Measurements from ENCODE around the gene CABLES2. TPM values are rescaled to one million over a fixed set of nuclear protein-coding genes. Genes with fewer than 3 reads are reported as not detected.

Gene CABLES2
- total RNA-seq, 1 donor from 2014 or later = 0.43 TPM

- peaks cover 57 to 77% of the 10 kb centered on the region in 2 donors for H3K4me1 ChIP-seq
- intact Hi-C loops (cut with DNase I) = no loop called here
- peak in 1 of 2 donors; percentile 64 for DNase-seq (ENCODE audit: low spot score in 2 of 2)
Observed at GRCh38 chr20:62361799-62362589, 45.1 kb downstream of the CABLES2 start.

DNA sequence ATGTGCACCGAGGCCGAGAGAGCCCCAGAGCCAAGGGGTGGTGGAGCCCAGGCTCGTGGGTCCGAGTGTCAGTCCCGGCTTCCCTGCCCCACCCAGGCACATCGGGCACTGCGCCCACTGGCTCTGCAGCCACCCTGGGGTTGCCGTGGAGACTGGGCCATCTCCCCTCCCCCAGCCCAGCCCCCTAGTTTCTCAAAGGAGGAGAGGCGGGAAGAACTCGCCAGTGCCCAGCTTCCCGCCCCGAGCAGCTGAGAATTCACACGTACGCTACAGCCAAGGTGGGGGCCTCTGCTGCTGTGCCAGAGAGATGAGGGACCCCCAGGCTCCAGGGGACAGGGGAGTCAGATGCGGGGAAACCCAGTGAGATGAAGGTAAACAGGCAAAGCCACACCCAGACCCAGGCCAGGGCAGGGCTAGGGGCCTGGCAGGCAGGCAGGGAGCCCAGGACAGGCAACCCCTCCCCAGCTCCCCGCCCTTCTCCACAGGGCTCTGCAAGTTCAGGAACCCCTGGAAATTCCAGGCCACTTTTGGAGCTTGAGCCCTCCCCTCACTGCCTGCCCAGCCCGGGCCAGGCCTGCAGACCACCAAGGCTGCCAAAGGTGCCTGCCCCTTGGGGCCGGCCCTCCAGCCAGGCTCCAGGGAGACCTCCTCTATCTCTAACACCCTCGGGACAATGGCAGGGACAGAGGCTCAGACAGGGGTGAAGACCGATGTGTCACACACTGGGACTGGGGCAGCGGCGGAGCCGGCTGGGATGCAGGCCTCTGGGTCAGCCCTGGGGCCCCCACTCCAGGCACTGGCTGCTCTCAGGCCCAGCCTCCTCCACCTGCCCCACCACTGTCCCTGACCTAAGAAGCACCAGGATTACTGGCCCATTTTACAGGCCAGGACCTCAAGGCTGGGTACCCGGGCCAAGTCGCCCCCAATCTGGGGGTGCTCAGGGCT, 46.0 kb downstream of the CABLES2 start:
- intact Hi-C loops (cut with DNase I) = no loop called here
- DNase-seq (ENCODE audit: low spot score in 2 of 2) = peak in 1 of 2 donors; percentile 63
- no peak overlapping the region for H3K4me3 ChIP-seq
- TF ChIP-seq, protein P1, sequence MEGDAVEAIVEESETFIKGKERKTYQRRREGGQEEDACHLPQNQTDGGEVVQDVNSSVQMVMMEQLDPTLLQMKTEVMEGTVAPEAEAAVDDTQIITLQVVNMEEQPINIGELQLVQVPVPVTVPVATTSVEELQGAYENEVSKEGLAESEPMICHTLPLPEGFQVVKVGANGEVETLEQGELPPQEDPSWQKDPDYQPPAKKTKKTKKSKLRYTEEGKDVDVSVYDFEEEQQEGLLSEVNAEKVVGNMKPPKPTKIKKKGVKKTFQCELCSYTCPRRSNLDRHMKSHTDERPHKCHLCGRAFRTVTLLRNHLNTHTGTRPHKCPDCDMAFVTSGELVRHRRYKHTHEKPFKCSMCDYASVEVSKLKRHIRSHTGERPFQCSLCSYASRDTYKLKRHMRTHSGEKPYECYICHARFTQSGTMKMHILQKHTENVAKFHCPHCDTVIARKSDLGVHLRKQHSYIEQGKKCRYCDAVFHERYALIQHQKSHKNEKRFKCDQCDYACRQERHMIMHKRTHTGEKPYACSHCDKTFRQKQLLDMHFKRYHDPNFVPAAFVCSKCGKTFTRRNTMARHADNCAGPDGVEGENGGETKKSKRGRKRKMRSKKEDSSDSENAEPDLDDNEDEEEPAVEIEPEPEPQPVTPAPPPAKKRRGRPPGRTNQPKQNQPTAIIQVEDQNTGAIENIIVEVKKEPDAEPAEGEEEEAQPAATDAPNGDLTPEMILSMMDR (IDR thresholded peaks at IDR 0.05) = no peak
- peaks cover 60 to 83% of the 10 kb centered on the region in 2 donors for H3K4me1 ChIP-seq
- no peaks in the 10 kb centered on the region for H3K27me3 ChIP-seq
- no peaks in the 10 kb centered on the region for H3K9me3 ChIP-seq
- H3K36me3 ChIP-seq = peaks cover 0 to 11% of the 10 kb centered on the region in 2 donors
- peak overlapping the region; percentile 91 to 98 for H3K27ac ChIP-seq

More at GRCh38 chr20:62361799-62362589, 45.1 kb downstream of the CABLES2 start:
- Histone ChIP-seq H3K27me3 (no peaks in the 10 kb centered on the region), H3K36me3 (peaks cover 0 to 11% of the 10 kb centered on the region in 2 donors), H3K4me3 (no peak overlapping the region), H3K27ac (peak overlapping the region; percentile 91 to 98), H3K9me3 (no peaks in the 10 kb centered on the region)
- TF ChIP-seq, protein P1 (IDR thresholded peaks at IDR 0.05) = no peak

DNA sequence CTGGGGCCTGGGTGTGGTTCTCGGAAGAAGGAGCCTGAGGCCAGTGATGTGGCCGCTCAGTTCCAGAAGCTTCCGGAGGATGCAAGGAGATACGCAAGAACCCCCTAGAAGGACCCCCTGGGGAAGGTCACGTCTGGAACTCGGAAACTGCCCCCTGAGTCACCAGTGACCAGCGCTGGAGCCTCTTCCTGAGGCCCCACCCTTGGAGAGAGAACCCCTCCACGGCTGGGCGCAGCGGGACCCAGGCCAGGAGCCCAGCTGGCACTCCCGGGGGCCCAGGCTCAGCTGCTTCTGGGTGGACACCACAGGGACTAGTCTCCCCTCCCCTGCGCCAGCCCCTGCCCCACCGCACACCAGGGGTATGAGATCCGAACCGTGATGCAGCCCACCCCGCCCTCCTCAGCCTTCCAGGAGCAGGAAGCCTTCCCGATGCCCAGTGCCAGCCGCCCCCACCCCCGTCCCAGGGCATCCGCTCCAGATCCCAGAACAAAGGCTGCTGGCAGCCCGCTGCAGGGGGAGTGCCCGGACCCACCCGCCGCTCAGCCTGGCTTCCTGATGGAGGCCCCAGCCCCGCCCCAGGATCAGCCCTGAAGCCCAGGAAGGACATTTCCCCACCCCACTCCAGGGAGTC, 47.5 kb downstream of the CABLES2 start:
- Histone ChIP-seq H3K9me3 (no peaks in the 10 kb centered on the region), H3K4me1 (peaks cover 57 to 89% of the 10 kb centered on the region in 2 donors), H3K36me3 (peaks cover 0 to 11% of the 10 kb centered on the region in 2 donors), H3K4me3 (peak overlapping the region; percentile 20 to 25), H3K27me3 (no peaks in the 10 kb centered on the region), H3K27ac (peak overlapping the region; percentile 98 to 99)
- DNase-seq (ENCODE audit: low spot score in 2 of 2) = peak in 1 of 2 donors; percentile 86
- TF ChIP-seq, protein P1 (IDR thresholded peaks at IDR 0.05) = no peak
- intact Hi-C loops (cut with DNase I) = no loop called here

GRCh38 chr20:62359043-62359490, 48.0 kb downstream of the CABLES2 start:
- H3K9me3 ChIP-seq = no peaks in the 10 kb centered on the region
- TF ChIP-seq, protein P1 (IDR thresholded peaks at IDR 0.05) = no peak
- H3K27ac ChIP-seq = peak overlapping the region; percentile 98 to 99
- DNase-seq (ENCODE audit: low spot score in 2 of 2) = no peak
- H3K4me3 ChIP-seq = peak overlapping the region in 1 of 2 donors; percentile 60
- no peaks in the 10 kb centered on the region for H3K27me3 ChIP-seq
- intact Hi-C loops (cut with DNase I) = no loop called here
- H3K4me1 ChIP-seq = peaks cover 61 to 92% of the 10 kb centered on the region in 2 donors
- H3K36me3 ChIP-seq = peaks cover 0 to 11% of the 10 kb centered on the region in 2 donors

Data from ascending aorta (tissue), 2 donors.